ENCODE results near the gene TSHZ1.

Gene TSHZ1

DNA sequence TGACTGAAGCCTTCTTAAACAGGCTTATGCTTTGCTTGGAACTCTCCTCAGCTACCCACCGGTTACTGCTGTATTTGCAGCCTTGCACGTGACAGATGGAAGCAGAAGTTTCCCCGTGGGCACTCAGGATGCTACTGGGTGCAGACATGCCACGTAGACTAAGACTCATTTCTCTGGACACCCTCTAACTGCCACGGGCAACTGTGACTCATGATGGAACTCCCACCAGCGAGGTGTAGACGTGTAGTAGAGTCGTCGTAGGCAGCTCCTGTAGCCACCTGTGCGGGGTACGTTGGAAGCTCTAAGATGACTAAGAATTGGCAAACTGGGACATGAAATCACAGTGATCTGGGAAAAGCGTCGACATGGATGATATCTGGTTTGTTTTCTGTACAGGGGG is 27.5 kb downstream of the TSHZ1 start:
- Histone ChIP-seq H3K27ac (no peak overlapping the region), H3K4me3 (no peak overlapping the region)

DNA sequence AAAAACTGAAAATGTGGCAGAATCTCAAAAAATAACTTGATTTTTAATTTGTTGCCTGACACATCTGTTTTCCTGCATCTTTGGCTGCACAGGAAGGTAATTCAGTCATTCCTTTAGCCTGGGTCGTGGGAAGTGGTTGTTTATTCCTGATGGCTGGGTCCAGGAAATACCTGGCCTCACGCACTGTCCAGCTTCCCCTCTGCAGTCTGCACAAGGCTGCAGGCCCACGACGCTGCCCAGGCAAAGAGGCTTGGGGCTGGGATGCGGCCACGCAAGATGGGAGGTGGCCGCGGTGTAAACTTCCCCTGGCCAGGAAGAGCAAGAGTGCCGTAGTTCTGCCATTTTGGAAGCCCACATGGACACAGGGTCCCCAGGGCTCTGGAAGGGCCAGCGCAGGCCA is 28.2 kb downstream of the TSHZ1 start:
- Histone ChIP-seq H3K27ac (no peak overlapping the region), H3K4me3 (no peak overlapping the region)

DNA sequence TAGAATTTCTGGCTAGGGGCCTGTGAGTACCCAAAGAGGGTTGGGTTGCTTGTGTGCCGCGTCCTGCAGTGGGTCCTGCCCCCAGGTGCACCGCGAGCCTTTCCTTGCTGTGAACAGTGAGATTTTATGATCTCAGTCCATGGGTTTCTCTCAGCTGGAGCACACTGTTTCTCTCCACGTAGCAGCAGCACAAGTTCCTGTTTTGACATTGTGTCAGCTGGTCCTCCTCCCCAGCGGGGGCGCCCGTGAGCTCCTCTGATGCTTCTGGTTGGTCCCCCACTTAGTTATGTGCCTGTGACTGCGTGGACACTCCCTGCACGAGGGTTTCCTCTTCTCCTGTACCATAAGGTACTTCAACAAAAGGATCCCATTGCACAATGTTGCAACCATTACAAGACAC is 29.8 kb downstream of the TSHZ1 start:
- Histone ChIP-seq H3K27ac (no peak overlapping the region), H3K4me3 (no peak overlapping the region)

DNA sequence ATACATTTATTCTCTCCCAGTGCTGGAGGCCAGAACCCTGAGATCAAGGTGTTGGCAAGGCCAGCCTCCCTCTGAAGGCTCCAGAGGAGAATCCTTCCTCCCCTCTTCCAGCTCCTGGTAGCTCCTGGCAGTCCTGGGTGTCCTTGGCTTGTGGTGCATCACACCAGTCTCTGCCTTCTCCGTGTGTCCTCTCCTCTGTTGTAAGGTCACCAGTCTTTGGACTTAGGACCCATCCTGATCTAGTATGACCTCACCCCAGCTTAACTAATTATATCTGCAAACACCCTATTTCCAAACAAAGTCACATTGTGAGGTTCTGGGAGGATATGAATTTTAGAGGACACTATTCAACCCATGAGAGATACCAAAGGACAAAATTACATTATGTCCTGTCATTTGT is 31.1 kb downstream of the TSHZ1 start:
- H3K27ac ChIP-seq, result no peak overlapping the region
- no peak overlapping the region for H3K4me3 ChIP-seq

DNA sequence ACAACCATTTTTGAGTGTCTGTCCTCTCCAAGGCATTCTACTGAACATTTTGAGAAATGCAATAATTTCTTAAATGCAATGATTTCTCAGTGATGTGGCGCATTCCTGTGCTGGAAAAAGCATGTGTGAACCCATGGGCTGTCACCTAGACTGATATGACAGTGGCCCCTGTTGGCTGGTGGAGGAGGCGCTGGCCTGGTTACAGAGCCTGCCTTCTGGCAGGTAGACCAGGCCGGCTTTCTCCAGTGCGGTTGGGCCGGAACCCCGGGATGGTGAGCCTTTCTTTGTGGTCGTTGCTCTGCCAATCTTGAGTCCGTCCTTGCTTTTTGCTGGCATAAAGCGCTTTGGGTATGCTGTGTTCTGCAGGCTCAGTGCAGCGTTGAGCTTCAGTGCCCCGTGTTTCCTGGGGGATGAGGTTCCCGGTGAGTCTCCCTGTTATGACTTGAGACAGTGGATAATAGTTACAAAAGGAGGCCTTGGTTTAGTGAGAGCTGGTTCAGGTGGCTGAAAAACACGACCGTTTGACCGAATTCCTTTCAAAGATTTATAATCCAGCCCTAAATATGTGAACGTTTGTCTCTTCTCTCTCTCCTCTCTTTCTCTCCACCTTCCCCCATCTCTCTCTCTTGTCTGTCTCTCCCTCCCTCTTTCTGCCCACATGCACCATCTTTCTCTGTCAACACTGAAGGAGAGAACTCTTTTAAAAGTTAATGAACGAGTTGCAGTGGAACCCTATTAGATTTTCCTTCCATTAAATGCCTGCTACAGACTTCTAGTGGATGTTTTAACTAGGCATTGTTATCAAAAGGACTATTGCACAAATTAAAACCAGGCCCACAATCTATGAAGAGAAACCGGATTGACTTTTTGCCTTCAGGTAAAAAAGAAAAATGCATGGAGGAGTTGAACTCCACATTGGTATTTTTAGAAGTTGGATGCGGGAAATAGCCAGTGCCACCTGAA is 34.0 kb downstream of the TSHZ1 start:
- Histone ChIP-seq H3K4me3 (no peak overlapping the region), H3K27ac (peak overlapping the region in 1 of 21 experiments; percentile 2)

DNA sequence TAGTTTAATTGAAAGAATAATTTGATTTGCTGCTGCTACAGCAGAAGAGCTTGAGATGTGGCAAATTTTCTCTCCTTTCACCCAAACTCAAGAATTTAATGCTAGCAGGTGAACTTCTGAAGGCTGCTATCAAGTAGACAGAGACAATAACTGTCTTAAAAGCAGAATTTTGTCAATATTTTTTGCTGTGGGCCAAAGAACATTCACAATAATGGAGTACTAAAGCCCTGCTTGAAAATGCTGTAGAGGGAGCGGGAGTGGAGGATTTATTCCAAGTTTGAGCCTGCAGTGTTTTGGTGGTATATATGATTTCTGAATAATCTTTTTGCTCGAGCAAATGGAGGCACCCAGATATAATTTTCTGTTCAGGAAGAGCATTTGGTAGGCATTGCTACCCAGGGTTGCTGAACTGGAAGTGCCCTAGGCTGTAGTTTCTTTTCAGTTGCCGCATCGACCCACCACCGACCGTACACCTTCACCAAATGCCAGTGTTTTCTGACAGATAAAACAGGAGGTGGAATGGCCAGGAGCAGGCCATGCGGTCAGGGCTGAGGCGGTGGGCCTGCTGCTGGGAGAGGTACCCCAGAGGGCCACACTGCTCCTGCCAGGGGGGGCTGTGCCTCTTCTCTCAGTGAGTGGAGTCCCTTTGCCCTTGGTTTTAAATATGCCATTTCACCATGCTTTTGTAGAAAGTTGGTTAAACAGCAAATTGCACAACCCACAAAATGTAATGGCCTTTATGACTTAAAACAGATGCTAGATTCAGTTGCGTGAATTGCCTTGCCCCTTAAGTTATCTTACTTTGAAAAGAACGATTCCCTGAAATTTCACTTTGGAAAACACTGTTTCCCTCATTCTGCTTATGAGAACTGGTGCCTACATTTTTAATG is 36.4 kb downstream of the TSHZ1 start:
- Histone ChIP-seq H3K4me3 (peak overlapping the region; percentile 4 to 32 (median 17)), H3K27ac (peak overlapping the region in 19 of 21 experiments; percentile 23 to 86 (median 78))

DNA sequence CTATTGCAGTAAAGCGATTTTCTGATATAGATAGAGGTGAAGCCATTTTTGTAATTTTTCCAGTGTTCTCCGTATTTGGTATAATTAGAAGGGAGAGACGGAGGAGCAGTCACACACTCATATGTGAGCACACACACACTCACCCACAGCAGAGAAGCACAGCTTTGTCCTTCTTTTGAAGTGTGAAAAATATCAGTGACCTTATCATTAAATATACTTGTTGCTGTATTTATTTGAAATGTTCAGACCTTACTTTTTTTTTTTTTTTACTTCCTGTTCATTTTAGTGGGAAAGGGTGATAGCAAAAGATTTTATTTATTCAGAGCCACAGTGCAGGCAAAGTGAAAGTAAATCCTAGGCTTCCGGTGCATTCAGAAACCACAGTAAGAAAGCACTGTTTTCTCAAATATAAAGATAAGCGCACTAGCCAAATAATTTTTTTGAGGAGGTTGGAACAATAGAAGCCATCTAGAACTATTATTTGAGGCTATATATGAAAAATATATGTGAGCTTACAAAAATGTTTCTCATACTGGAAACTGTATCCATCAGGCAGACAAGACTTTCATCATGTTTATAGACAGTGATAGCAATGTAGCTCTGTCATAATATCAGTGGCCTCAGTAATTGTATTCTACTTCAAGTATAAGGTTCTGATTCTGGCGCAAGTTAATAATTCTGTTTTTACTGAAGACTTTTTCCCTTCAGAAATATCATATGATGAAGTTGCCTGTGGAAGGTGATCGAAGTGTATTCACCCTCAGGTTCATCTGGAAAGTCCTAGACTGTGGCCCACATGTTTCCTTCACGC is 37.2 kb downstream of the TSHZ1 start:
- Histone ChIP-seq H3K27ac (peak overlapping the region in 20 of 21 experiments; percentile 4 to 86 (median 78)), H3K4me3 (peak overlapping the region; percentile 4 to 32 (median 17))

DNA sequence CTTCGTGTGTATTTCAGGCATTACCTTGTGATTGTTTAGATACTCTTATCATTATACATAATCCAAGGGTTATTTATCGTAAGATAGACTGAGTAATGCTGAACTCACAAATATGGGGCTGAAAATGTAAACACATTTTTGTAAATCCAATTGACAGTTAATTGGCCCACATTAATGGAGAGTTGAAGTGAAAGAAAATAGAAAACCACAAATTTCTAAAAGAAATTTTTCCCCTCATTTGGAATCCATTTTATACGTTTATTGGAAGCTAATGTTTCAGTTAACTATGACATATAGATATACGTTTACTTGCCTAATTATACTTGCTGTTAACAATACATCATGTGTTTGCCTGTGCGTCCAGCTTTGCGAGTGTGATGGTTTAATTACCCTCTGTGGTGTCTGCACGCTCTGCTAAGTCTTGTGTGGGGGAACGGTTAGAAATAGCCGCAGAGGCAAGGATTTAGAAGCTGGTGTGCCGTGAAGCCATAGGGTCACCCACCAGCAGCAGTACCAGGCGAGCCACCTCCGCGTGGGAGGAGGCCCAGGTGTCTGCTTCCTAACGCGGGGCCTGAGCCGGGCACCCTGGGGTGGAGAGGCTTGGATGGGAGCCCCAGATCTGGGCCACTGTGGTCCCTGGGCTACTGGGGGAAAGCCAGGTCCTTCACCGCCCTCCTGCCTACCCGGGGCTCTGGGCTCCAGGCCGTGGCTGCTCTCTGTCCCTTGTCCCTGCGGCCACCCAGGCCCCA is 38.0 kb downstream of the TSHZ1 start:
- Histone ChIP-seq H3K4me3 (peak overlapping the region in 2 of 7 experiments; percentile 31 to 32), H3K27ac (peak overlapping the region in 20 of 21 experiments; percentile 4 to 86 (median 78))

DNA sequence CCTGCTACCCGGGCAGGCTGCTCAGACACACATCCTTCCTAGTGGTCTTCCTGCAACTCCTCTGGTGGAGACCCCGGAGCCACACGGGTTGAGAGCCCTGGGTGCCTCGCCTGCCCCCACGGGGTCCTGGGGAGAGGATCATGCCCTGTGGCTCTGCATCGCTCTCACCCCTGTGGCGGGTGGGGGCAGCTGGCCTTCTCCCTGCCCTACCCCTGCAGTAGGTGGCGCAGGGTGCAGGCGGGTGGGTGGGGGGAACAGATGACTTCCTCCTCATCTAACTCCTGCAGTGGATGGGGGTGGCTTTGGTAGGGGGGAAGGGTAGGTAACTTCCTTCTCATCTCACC is 38.5 kb downstream of the TSHZ1 start:
- no peak overlapping the region for H3K4me3 ChIP-seq

DNA sequence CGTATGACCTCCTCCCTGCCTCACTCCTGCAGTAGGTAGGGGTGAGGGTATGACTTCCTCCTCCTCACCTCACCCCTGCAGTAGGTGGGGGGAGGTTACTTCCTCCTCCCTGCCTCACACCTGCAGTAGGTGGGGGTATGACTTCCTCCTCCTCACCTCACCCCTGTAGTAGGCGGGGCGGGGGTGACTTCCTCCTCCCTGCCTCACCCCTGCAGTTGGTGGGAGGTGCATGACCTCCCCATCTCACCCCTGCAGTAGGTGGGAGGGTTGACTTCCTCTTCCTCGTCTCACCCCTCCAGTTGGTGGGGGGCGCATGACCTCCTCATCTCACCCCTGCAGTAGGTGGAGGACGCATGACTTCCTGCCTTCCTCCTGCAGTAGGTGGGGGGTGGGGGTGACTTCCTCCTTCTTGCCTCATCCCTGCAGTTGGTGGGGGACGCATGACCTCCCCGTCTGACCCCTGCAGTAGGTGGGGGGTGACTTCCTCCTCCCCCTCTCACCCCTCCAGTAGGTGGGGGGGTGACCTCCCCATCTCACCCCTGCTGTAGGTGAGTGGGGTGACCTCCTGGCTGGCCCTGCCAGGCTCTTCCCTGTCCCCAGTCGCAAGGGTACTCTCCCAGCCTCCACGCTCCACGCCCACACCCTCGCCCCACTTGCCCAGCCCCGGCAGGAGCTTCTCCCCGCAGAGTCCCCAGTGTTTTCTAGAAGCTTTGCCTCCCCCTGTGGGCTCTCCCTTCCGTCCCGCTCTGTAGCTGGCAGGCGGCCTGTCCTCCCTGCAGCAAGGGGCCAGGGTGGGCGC is 39.3 kb downstream of the TSHZ1 start:
- Histone ChIP-seq H3K4me3 (no peak overlapping the region), H3K27ac (peak overlapping the region in 6 of 21 experiments; percentile 23 to 86 (median 78))

More for the DNA sequence above, 38.5 kb downstream of the TSHZ1 start:
- peak overlapping the region in 16 of 21 experiments; percentile 13 to 86 (median 78) for H3K27ac ChIP-seq

DNA sequence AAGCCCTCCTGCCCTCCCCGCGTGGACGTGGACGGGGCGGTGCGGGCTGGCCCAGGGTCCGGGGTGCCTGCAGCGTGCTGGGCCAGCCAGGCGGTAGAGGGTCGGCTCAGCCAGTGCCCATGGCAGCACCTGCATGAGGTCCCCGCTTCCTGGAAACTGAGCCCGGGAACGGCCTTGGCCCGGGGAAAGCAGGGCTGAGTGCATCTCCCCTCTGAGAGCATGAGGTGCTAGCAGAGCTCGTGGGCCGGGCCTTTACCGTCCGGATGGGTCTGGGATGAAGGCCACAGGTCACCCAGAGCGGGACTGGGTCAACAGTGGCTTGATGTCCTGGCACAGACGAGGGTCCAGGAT is 39.8 kb downstream of the TSHZ1 start:
- Histone ChIP-seq H3K27ac (peak overlapping the region in 2 of 21 experiments; percentile 35 to 78), H3K4me3 (no peak overlapping the region)

DNA sequence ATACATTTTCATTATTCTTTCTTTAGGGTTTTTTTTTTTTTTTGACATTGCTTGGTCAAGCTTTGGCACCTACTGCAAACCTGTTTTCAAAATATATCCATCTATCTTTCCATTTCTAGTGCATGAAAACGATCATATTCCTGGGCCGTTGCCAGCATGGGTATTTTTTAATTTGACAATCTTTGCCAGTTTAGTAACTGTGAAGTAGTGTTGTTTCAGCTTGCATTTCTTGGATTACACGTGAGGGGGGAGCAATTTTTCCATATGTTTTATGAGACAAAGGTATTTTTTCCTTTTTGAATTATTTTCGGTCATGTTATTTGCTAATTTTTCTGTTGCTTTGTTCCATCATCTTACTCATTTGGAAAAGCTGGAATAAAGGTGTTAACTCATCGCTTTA is 40.9 kb downstream of the TSHZ1 start:
- no peak overlapping the region for H3K27ac ChIP-seq
- H3K4me3 ChIP-seq, result no peak overlapping the region

DNA sequence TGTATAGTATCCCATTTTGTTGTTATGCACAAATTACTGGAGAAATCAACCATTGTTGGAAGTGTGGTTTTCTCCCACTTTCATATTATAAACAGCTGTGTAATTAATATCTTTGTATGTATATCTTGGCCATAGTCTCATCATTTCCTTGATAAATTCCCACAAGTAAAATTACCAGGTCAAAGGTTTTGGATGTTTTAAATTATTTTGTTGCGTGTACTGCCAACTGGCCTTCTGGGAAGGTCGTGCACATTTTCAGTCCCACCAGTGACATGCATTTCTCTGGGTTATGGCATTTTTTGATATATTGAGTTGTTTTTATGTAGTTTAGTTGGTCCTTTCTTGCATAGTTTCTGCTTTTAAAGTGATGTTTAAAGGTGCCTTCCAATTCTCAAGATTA is 41.5 kb downstream of the TSHZ1 start:
- H3K27ac ChIP-seq, result no peak overlapping the region

DNA sequence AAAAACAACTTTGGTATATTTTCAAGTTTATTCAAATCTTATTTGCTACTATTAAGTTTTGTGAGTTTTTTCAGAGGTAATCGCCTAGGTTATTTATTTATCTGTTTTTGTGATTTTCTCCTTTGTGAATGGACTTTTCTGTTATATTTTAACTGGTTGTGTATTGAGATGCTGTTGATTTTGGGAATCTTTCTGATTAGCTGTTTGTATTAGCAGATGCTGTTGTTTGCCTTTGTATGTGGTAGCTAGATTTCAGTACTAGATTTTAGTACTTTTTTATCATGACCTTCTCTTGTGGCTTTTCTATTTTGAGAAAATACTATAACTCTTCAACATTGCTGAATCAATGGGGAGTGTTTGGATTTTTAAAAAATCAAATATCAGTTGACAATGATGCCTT is 42.4 kb downstream of the TSHZ1 start:
- Histone ChIP-seq H3K4me3 (no peak overlapping the region), H3K27ac (peak overlapping the region in 2 of 21 experiments; percentile 6 to 19)

More for the DNA sequence above, 41.5 kb downstream of the TSHZ1 start:
- H3K4me3 ChIP-seq, result no peak overlapping the region

DNA sequence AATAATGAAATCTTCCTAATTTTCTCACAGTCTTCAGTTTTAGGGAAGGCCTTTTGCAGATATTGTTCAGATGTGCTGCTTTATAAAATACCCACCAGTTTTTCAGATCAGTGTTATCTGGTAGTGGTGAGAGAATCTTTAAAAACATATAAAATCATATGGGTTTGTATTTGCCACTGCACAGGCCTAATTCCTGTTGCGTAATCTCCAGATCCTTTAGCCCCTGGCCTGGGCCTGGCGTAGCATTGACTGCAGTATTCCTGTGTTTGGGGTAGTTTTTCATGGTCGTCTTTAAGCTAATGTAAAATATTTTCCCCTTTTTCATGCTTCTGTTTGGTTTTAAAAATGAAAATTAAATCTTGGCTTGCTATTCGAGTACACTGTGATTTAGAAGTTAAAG is 43.2 kb downstream of the TSHZ1 start:
- Histone ChIP-seq H3K4me3 (no peak overlapping the region), H3K27ac (peak overlapping the region in 3 of 21 experiments; percentile 3 to 10 (median 6))

DNA sequence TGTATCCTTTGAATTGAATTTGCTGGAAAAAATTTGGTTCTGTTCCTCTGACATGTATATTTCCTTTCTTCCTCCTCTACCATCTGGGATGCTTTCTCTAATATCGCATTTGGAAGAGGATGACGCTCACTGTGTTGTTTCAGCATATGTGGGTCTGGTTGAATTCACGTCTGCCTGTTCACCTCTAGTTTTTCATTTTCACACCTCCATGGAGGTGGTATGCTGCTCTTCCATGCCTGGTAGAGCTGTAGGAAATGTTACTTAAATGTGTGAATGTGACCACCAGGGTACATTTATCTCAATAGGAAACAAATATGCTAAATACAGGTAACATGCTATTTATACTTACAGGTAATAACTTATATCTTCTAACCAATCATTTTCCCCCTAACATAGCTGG is 44.5 kb downstream of the TSHZ1 start:
- H3K4me3 ChIP-seq, result no peak overlapping the region
- H3K27ac ChIP-seq, result no peak overlapping the region

DNA sequence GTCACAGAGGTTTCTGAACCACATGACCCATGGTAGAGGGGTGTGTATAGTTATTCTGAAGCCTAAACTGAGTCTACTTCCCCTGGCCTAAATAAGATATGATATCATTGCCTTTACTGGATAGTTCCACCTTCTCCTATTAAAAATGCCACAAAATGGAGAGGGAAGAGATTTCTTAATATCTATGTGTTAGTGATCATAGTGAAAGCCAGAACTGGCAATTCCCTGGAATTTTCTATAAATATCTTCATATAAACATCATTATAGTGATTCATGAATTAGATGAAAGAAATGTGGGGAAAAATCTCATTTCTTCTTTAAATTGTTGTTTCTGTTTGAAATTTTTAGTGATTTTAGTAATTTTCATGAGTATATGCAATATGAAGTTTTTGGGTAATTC is 45.8 kb downstream of the TSHZ1 start:
- no peak overlapping the region for H3K4me3 ChIP-seq
- no peak overlapping the region for H3K27ac ChIP-seq

DNA sequence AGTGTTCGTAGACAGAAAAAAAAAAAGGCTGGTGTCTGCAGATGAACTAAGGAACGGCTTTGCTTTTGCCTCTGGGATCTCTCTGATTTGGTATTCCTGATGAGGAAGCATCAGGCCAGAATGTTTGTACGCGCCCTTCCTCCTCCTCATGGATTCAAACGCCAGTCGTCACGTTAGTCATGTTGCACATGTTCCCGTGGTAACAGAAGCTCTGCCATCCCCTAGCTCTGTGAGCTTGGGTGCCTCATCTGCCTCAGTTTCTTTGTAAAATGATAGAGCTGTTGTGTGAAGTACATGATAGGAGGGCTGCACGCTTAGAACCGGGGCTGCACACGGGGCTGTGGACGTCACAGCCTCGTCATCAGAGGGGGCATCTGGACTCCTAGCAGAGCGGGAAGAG is 47.0 kb downstream of the TSHZ1 start:
- H3K27ac ChIP-seq, result no peak overlapping the region
- no peak overlapping the region for H3K4me3 ChIP-seq

Measured in skin epidermis (tissue), 12 donors.